GM21447 (cell line): ENCODE measurements around the gene POP4.

Source experiments
- ATAC-seq: cut with Tn5 transposase; IDR thresholded peaks from one replicate; pipeline ENCODE4 v1.9.1; 2021; ENCODE audit not compliant: unreplicated experiment

POP4 gene

DNA sequence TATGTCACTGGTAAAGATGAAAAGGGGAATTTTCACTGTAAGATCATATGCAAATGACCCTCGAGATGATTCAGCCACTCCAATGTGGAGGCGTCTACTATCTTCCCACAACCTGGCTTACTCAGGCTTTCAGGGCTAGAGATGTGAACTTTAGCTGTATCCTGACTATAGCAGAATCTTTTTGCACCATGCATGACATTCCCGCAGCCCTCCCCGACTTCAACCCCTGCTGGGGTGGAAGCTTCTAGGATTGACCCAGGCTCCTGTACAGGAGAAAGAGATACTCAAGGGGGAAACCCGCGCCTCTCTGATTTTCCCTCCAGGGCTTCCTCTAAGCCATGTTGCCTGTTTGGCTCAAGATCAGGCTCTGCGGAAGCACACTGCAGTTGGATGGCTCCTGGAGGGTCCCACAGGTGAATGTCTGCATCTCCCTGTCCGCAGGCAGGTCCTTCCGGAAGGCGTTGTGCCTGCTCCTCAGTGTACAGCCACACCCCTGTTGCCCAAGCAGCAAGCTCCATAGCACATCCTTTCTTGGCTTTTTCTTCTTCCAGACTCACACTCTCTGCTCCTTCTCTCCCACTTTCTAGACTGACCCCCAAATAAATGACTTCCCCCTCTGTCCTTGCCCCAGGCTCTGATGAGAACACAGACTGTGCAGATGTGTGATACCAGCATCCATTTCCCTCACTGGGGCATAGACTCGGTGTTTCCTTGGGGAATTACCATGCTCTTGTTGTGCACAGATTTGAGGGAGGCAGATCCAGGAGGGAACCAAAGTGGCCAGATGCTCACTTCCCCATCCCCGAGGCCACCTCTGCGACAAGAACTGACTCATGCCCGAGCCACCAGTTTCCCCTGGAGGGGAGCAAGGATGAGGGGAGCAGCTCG, 29.1 kb upstream of the POP4 start:
- ATAC-seq: no peak

DNA sequence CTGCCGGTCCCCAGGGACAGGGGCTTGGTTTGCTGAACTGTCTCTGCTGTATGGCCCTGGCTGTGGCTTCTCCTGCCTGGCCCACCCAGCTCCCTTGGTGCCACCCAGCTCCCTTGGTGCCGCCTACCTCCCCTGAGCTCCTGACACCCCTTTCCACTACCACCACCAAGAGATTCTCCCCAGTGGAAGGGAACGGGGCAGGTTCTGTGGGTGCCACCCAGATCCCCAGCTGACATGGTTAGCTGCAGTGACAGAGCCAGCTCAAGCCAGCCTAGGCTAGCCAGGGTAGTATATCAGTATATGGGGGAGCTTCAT, 28.5 kb upstream of the POP4 start:
- no peak for ATAC-seq

DNA sequence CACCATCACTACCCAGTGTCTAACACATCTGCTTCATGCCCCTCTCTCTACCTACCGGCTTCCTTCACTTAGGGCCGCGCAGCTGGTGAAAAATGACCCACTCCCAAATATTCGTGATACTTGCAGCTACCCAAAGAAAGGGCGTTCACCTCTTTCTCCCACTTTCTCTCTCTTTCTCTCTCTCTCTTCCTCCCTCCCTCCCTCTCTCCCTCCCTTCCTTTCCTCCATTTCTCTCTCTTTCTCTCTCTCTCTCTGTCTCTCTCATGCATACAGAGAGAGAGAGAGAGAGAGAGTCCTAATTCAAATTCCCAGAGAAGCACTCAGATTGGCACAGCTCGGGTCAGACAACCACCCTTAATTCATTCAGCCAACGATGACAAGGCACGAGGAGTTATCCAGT, 27.7 kb upstream of the POP4 start:
- no peak for ATAC-seq

- ATAC-seq: no peak
Observed at GRCh38 chr19:29579308-29579910, 26.7 kb upstream of the POP4 start.

DNA sequence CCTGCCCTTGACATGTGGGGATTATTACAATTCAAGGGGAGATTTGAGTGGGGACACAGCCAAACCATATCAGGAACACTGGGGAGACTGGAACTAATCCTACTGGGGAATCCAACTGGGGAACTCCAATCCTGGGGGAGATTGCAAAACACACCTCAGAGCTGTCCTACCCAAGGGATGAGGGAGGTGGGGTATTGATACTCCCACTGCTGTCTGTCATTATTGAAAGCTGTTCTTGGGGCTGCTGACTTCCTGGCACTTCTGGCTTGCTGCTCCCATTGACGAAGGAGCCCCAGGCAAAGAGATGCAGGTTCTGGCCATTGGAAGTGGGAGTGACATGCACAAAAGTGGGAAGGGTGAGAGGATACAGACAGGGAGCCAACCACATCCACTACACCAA, 24.7 kb upstream of the POP4 start:
- ATAC-seq: no peak

GRCh38 chr19:29583196-29583999, 22.7 kb upstream of the POP4 start:
- ATAC-seq: no peak

DNA sequence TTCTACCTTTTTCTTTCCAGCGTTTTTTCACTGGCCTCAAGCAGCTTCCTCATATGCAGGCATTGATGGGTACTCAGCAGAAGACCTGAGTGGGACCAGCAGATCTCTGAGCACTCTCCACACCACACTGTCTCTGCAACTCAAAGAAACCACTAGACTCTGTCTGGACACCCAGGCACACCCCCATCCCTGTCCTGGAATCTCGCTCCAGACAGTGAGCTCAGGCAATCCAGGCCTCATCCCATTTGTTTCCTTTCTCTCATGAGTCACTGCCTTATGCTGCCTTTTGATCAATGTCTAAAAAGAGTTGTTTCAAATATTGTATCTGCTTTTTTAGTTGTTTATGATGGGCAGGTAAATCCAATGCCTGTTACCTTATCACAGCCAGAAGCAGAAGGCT, 19.7 kb upstream of the POP4 start:
- no peak for ATAC-seq

- ATAC-seq: no peak
Observed at GRCh38 chr19:29587059-29587458, 19.0 kb upstream of the POP4 start.

DNA sequence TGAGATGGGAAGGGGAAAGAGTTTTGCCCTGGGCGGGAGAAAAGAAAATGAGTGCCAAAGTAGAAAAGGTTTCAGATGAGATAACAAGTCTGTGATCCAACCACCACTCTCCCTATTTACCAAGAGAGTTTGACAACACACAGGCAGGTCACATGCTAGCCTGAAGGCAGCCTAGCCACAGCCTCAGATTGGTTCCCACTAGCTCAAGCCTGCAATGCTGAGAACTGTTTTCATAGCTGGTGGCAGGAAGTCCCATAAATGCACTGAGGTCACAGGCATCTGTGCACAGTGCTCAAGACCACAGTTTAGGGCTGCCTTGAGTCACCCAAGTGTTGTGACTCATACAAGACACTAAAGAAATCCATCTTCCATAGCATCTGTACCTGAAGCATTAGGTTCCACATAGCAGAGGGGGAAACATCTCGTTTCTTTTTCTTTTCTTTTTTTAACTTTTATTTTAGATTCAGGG, 18.5 kb upstream of the POP4 start:
- peak; percentile 93 for ATAC-seq

DNA sequence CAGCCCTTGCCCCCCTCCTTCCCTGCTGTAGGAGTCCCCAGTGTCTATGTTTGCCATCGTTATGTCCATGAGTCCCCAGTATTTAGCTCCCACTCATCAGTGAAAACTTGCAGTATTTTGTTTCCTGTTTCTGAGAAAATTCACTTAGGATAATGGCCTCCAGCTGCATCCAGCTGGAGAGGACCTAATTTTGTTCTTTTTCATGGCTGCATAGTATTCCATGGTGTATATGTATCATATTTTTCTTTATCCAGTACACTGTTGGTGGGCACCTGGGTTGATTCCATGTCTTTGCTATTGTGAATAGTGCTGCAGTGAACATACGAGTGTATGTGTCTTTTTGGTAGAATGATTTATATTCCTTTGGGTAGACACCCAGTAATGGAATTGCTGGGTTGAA, 18.0 kb upstream of the POP4 start:
- no peak for ATAC-seq

DNA sequence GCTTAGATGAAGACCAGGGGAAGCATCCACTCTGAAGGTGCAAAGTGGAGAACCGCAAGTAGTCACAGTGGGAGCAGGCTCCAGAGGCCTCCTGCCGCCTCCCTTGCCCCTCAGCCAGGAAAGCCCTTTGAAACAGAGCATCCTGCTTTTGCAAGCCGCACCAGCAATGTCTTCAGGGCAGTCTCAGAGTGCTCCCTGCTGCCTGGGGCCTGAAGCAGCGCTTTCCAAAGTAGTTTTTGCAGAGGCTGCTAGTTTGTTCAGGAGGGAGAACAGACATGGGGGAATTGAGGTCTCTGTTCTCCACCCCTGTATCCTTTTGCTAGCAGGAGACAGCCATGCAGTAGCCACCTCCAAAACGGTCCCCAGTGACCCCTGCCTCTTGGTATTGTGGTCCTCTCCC, 15.8 kb upstream of the POP4 start:
- no peak for ATAC-seq

GRCh38 chr19:29591670-29592069, 14.4 kb upstream of the POP4 start:
- no peak for ATAC-seq

- no peak for ATAC-seq
Observed at GRCh38 chr19:29593869-29594268, 12.2 kb upstream of the POP4 start.

DNA sequence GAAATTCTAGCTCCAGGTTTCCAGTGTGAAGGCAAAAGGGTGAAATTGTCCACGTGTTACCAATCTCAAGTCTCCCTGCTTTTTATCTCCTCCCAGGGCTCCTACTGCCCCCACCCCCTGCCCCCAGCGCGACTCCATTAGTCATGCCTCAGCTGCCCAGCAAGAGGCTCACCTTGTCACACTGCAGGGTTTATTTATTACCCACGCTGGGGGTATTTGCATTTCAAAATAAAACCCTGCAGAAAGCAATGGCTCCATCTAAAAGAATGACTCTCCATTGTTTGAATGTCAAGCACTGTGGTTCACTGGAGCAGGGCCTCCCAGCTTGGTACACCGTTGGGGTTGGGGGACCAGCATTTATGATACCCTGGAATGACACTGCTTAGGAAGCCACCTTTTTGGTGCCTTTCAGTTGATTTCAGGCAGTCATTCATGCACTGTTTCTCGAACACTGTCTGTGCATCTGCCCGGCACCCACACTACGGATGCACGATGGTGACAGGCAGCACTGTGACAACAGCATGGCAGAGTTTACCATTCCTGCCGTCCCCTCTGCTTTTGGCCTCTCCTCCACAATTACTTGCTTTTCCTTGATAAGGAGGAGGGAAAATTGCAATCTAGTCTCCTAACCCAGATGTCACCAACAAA, 9.9 kb upstream of the POP4 start:
- no peak for ATAC-seq

DNA sequence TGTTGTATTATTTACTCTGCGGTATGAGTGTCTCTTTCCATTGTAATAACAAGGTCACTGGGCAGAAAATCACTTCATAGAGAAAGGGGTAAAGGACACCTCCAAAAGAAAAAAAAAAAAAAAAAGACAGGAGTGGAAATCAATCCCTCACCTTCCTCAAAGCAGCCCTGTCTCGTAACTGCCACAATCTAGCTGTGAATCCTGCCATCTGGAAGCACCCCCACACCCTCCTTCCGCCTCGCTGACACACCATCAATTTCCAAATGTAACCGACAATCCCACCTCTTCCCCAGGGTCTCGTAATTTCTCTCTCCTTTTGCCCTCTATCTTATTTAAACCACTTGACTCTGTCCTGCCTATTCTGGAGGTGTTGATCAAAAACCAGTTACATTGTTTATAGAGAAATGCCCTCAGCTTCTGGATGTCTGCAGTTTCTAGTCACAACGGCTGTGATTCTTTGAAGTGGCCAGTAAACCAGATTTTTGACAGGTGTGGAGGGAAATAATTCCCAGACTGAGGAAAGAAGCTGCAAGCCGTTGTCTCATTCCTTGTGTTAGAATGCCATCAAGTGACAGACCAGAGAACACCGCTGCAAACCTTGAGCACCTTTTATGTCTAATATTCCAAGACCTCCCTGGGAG, 9.1 kb upstream of the POP4 start:
- no peak for ATAC-seq

DNA sequence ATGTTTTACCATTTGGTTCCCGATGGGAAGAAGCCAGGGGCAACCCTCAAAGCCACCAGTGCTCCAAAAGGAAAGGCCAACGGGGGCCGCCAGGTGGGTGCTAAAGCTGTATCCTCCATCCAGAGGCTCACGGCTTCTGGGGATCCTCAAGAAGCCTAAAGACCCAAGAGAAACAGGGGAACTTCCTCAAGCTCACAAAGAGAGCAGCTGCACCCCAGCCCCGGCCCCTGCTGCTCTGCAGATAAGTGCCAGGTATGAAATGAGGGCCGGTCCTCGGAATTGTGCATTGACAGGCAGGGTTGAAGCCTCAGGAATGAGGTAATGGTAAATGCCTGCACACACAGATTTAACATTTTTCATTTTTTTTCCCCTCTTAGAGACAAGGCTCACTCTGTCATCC, 8.0 kb upstream of the POP4 start:
- ATAC-seq: no peak

DNA sequence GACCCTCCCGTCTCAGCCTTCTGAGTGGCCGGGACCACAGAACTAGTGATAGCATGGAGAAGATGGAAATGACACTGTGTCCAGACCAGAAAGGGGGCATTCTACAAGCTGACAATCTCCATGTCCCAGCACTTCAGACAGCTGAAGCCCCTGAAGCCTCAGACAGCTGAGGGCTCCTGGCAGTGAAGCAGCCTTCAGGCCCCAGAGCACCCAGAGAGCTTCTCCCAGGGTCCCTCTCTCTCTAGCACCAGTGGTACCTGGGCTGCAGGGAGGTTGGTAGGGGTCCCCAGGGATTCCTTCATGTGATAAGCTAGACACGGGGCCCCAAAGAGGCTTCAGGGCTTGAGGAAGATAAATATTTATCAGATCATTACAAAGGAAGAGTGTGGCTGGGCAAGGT, 7.6 kb upstream of the POP4 start:
- no peak for ATAC-seq

GRCh38 chr19:29603308-29603707, 2.8 kb upstream of the POP4 start:
- ATAC-seq: no peak

DNA sequence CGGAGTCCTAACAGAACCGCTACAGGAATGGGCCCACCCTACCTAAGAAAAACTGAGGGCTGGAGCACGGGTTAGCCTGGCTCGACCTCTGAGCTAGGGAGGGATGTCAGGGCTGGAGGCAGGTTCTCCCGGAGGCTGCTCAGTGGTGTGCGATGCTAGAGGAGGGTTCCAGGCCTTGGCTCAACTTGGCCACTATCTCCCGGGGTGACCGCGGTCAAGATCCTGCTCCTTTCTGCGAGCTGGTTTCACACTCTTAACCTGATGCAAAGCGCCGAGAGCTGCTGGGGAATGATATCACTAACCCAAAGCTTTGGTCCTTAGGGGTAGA, 301 bp downstream of the POP4 start:
- ATAC-seq: no peak

GRCh38 chr19:29609636-29610035, 3.6 kb downstream of the POP4 start:
- no peak for ATAC-seq

- no peak for ATAC-seq
Observed at GRCh38 chr19:29610213-29610573, 4.1 kb downstream of the POP4 start.
